ENCODE results near the gene CCDC92.

- peak in 5 of 7 experiments; percentile 68 to 81 (median 73) for TF ChIP-seq CTCF (IDR thresholded peaks at IDR 0.05)
- peak in 1 of 3 donors; percentile 23 for TF ChIP-seq POLR2AphosphoS5 (IDR thresholded peaks at IDR 0.05)
These were observed 67.2 kb downstream of the CCDC92 start for GRCh38 chr12:123905319-123905925.
